HG03571 (cell line): ENCODE results near the gene DENND1A.
"Not testable (repeated sequence)": the region's sequence is repeated elsewhere in the genome, so short reads cannot be mapped to it uniquely, and the experiment has no call there.

Experiments used
- ATAC-seq: cut with Tn5 transposase; IDR thresholded peaks from one replicate; pipeline ENCODE4 v1.9.1; 2021; ENCODE audit not compliant: unreplicated experiment

DENND1A gene

GRCh38 chr9:123952641-123953495, 22.9 kb upstream of the DENND1A start:
- no peak for ATAC-seq

DNA sequence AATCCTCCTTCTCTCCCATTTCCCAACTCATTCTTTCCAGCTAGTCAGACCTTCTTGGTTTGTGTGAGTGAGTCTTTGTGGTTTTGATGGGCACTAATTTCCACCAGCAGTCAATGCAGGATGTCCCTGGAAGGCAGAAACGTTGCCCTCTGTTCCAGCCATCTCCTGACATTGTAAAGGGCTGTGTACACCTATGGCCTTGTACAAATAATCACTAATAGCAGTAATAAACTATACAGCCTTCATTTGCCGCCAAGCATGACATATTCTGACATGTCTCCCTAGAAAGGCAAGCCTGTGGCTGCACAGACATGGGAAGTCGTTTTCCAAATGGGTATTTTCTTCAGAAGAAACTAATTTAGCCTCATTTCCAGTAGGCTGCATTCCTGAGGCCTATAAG, 18.4 kb upstream of the DENND1A start:
- ATAC-seq = no peak

DNA sequence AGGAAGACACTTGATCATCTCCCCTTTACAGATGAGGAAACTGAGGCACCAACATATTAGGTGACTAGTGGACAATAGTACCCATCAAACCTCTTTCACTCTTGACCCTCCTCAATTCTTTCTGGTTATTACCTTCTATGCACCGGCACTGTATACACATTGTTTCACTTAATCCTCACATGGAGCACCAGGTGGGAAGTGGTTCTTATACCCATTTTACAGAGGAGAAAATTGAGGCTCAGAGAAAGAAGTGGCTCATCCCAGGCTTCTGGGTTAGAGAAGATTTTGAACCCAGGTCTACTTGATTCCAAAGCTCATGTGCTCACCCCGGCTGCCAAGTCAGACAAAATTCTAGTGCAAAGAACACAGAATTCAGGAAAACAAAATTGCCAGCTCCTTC, 17.4 kb upstream of the DENND1A start:
- no peak for ATAC-seq

DNA sequence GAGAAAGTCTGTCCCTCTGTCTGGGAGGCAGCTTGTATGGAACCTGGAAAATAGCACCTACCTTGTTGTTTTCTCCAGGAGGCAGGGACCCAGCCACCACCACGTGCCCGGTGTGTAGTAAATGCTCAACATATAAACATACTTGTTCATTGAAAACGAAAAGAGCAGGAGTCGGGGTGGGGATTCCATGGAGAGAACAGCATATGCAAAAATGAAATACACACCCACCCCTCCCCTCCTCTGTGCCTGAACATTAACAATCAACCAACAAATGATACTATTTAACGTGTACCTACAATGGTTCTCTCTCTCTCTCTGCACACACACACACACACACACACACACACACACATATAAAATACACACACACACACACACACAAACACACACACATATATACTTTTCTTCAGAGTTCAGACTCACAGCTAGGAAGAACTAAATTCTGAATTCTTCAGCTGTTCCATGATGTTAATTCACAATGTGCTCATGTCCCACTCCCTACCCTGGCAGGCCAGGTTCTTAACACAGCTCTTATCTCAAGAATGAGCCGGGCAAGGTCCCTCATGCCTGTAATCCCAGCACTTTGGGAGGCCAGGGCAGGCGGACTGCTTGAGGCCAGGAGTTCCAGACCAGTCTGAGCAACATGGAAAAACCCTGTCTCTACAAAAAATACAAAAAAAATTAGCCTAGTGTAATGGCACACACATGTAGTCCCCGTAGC, 16.3 kb upstream of the DENND1A start:
- ATAC-seq = no peak

DNA sequence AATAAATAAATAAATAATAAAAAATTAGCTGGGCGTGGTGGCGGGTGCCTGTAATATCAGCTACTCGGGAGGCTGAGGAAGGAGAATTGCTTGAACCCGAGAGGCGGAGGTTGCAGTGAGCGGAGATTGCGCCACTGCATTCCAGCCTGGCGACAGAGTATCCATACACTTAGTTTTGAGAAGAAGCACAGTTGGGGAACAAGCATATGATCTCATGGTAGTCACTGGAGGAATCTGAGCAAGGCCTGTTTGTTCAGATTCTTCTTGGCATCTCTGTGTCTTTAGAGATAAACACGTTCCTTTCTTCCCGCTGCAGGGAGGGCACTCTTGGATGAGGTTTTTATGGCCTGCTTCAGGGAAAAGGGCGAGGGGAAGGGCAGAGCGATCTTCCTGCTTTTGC, 15.6 kb upstream of the DENND1A start:
- no peak for ATAC-seq

GRCh38 chr9:123944464-123944863, 14.5 kb upstream of the DENND1A start:
- not testable (repeated sequence) for ATAC-seq

DNA sequence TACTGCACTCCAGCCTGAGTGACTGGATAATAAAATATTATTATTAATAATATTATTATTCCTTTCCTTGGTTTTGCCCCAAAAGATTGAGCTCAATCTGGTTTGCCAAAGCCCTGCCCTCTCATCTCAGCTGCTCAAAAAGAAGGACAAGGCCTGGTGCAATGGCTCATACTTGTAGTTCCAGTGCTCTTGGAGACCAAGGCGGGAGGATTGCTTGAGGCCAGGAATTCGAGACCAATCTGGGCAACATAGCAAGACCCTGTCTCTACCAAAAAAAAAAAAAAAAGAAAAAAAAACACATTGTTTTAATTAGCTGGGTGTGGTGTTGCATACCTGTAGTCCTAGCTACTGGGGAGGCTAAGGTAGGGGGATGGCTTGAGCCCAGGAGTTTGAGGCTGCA, 13.7 kb upstream of the DENND1A start:
- ATAC-seq = no peak

DNA sequence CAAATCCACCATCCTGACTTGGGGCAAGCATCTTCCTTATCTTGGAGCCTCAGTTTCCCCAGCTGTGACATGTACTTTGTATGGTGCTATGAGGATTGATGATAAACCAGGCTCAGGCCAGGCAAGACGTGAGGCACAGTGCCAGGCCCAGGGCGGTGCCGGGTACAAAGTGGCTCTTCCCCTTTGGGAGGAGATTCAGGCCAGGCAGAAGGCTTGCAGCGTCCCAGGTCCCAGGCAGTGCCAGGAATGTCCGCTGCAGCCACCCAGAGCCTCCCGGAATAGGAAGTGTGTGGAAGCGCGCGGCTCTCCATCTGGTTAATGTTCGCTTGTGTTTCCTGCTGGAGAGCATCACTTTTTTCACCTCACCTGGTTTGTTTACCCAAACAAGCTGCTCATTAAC, 12.6 kb upstream of the DENND1A start:
- ATAC-seq = no peak

GRCh38 chr9:123941524-123942070, 11.7 kb upstream of the DENND1A start:
- no peak for ATAC-seq

DNA sequence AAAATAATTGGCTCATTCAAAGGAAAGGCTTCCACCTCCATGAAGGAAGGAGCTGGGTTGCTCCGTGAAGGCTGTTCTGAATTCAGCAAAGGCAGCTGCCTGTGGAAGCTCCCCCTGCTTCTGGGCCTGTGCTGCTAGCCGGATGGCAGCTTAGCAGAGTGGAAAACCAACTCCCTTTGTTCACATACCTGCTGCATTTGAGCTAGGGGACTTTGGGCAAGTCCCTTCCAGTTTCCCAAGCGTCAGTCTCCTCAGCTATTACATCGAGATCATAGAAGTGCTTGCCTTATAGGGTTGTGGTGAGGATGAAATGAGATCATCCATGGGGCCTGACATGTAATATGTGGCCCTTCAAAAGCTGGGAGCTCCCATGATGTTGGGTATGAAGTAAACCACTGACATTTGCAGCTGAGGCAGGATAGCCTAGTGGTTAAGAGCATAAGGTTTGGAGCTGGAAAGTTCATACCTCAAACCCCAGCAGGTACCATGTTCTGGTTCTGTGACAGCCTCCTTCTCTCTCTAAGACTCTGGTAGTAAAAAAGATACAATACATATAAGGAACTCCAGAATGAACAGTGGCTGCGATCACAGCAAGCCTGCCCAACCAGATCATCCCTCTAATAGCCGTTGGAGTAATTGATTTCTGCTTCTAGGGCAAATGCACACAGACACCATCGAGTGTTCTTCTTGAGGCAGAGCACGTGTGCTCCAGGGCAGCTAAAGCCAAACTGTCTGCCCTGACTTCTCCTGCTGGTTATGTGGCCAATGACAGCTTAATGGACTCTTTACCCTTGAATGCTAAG, 11.0 kb upstream of the DENND1A start:
- no peak for ATAC-seq

DNA sequence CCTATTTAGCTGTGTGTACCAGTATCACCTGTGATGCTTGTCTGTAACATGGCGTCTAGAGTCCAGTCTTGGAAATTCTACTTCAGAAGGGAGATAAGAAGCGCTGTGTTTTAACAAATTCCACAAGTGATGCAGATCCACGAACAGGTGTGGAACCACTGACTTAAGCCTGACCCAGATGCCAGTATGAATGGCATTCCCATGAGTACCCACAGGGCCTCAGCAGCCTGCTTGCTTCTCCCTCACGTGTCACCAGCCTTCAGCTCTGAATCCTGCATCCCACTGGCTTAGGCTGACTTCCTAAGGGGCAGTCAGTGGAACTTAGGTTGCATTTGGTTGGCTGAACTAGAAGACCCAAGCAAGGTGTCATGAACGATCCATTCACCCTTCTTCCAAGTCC, 8.5 kb upstream of the DENND1A start:
- ATAC-seq = no peak

DNA sequence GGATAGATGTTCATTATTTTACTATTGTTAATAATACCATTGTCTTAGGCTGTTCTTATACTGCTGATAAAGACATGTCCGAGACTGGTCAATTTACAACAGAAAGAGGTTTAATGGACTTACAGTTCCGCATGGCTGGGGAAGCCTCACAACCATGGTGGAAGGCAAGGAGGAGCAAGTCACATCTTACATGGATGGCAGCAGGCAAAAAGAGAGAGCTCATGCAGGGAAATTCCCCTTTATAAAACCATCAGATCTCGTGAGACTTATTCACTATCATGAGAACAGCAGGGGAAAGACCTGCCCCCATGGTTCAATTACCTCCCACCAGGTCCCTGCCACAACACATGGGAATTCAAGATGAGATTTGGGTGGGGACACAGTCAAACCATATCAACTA, 6.6 kb upstream of the DENND1A start:
- ATAC-seq = not testable (repeated sequence)

GRCh38 chr9:123933440-123934212, 3.7 kb upstream of the DENND1A start:
- ATAC-seq = no peak

- no peak for ATAC-seq
Measured at GRCh38 chr9:123929177-123929869, 603 bp downstream of the DENND1A start.

- no peak for ATAC-seq
Measured at GRCh38 chr9:123928533-123929176, 1.3 kb downstream of the DENND1A start.

- no peak for ATAC-seq
Measured at GRCh38 chr9:123927625-123928532, 2.0 kb downstream of the DENND1A start.

GRCh38 chr9:123926941-123927340, 3.0 kb downstream of the DENND1A start:
- no peak for ATAC-seq

GRCh38 chr9:123925819-123926218, 4.1 kb downstream of the DENND1A start:
- ATAC-seq = no peak
